Common myeloid progenitor, CD34-positive (primary cell): ENCODE results near the gene LDLR.
"Not testable (repeated sequence)": the region's sequence is repeated elsewhere in the genome, so short reads cannot be mapped to it uniquely, and the experiment has no call there.

Experiments used
- CTCF ChIA-PET: fragments of 350-600 bp; sonication (Branson Sonifier 250); formaldehyde crosslinking; loops from one replicate; lab custom pipeline; 2021; ENCODE audit warnings: antibody characterized with exemption; lab: Charles Lee
- POLR2A ChIA-PET: fragments of 350-600 bp; sonication (Branson Sonifier 250); formaldehyde crosslinking; loops from one replicate; lab custom pipeline; 2021; ENCODE audit warnings: antibody characterized with exemption; lab: Charles Lee
- DNase-seq, 3 donors: peaks; one replicate each; pipeline versions ENCODE4 v3.0.0 to v3.0.0-alpha.2; 2013
- H3K27ac ChIP-seq, 2 experiments: 1 replicate in 1 of 2; 2 replicates in 1 of 2; pipeline ENCODE4 v1.7.0; 2013; ENCODE audit warnings: inconsistent platforms in 2 of 2, low read length in 2 of 2, mild to moderate bottlenecking in 2 of 2, low read depth in 1 of 2, moderate library complexity in 1 of 2; ENCODE audit not compliant: severe bottlenecking in 2 of 2, insufficient read depth in 1 of 2, poor library complexity in 1 of 2
- H3K27me3 ChIP-seq, 5 experiments: replicated peaks in 2 of 5; 1 replicate in 3 of 5; 2 replicates in 2 of 5; pipeline versions ENCODE4 v1.6.1 to v1.7.0; 2013; ENCODE audit warnings: low read length in 4 of 5, mild to moderate bottlenecking in 2 of 5, moderate library complexity in 2 of 5, inconsistent platforms in 1 of 5; ENCODE audit not compliant: insufficient read depth in 5 of 5, control insufficient read depth in 4 of 5
- H3K36me3 ChIP-seq, 4 experiments: 1 replicate in 2 of 4; 2 replicates in 2 of 4; pipeline versions ENCODE4 v1.6.1 to v1.7.0; 2013; ENCODE audit warnings: low read length in 3 of 4, control low read depth in 1 of 4, mild to moderate bottlenecking in 1 of 4; ENCODE audit not compliant: control insufficient read depth in 4 of 4, insufficient read depth in 4 of 4
- H3K4me1 ChIP-seq, 4 experiments: 1 replicate in 3 of 4; 2 replicates in 1 of 4; pipeline versions ENCODE4 v1.6.1 to v1.7.1; 2013; ENCODE audit warnings: low read length in 3 of 4, mild to moderate bottlenecking in 3 of 4, control low read depth in 1 of 4, inconsistent platforms in 1 of 4, moderate library complexity in 1 of 4; ENCODE audit not compliant: control insufficient read depth in 4 of 4, insufficient read depth in 4 of 4; ENCODE audit errors: control extremely low read depth in 1 of 4
- H3K4me3 ChIP-seq, 7 experiments: 1 replicate in 4 of 7; 2 replicates in 3 of 7; pipeline versions ENCODE4 v1.5.1 to v1.7.0; 2013; ENCODE audit warnings: mild to moderate bottlenecking in 7 of 7, low read length in 6 of 7, moderate library complexity in 6 of 7, inconsistent platforms in 2 of 7, low read depth in 2 of 7, control low read depth in 1 of 7; ENCODE audit not compliant: insufficient read depth in 4 of 7, control insufficient read depth in 1 of 7; ENCODE audit errors: extremely low read depth in 1 of 7
- H3K9me3 ChIP-seq, 5 experiments: 1 replicate in 4 of 5; 2 replicates in 1 of 5; pipeline versions ENCODE4 v1.6.1 to v1.7.1; 2013; ENCODE audit warnings: low read length in 4 of 5, mild to moderate bottlenecking in 2 of 5, inconsistent platforms in 1 of 5, low read depth in 1 of 5, moderate library complexity in 1 of 5; ENCODE audit not compliant: control insufficient read depth in 4 of 5, insufficient read depth in 2 of 5; ENCODE audit errors: control extremely low read depth in 1 of 5
- WGBS: methylation state at CpG from one replicate; pipeline ENCODE4 v1.1.5; 2013; ENCODE audit not compliant: insufficient coverage; 5-methylcytosine and 5-hydroxymethylcytosine counted together

LDLR gene

DNA sequence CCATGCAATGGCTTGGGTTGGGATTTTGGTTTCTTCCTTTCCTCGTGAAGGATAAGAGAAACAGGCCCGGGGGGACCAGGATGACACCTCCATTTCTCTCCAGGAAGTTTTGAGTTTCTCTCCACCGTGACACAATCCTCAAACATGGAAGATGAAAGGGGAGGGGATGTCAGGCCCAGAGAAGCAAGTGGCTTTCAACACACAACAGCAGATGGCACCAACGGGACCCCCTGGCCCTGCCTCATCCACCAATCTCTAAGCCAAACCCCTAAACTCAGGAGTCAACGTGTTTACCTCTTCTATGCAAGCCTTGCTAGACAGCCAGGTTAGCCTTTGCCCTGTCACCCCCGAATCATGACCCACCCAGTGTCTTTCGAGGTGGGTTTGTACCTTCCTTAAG lies 42.2 kb downstream of the LDLR start:
- Histone ChIP-seq H3K4me3 (no peak overlapping the region), H3K9me3 (no peaks in the 10 kb centered on the region), H3K4me1 (peaks cover 0 to 4% (median under 1%) of the 10 kb centered on the region in 4 experiments), H3K27ac (no peak overlapping the region), H3K27me3 (no peaks in the 10 kb centered on the region), H3K36me3 (peaks cover 12 to 64% (median 54%) of the 10 kb centered on the region in 4 experiments)
- POLR2A ChIA-PET = no interaction called here
- WGBS = 89% methylated on average over 6 of the region's 7 CpGs
- DNase-seq = no peak
- CTCF ChIA-PET = interaction anchor here (1.4 to 3.4 kb wide), 3 partner anchors 35 to 96 kb away, joined by 3 to 19 read pairs (median 11); no protein-coding TSS in a partner anchor

DNA sequence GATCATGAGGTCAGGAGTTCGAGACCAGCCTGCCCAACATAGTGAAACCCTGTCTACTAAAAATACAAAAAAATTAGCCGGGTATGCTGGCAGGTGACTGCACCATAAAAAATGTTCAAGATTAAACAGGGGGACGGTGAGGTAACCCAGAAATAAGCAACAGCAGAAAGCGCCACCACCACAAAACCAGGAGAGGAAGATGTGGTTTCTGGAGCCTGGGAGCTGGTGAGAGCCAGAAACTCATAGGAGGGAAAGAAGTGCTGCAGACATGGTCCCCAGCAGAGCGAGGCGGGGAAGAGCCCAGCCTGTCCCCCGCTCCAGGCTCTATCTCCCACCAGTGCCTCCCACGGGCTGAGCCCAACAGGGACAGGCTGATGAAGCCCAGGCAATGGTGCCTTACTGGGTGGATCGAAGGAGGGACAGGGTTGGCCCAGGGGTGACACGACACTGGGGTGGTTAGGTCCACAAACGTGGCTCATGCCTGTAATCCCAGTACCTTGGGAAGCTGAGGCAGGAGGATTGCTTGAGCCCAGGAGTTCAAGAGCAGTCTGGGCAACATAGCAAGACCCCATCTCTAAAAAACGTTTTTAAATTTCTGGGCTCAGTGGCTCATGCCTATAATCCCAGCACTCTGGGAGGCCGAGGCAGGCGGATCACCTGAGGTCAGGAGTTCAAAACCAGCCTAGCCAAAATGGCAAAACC lies 47.3 kb downstream of the LDLR start:
- H3K27ac ChIP-seq = no peak overlapping the region
- ChIA-PET CTCF (interaction anchor here (6.0 kb wide), 1 partner anchor 10 kb away, joined by 34 read pairs; no protein-coding TSS in a partner anchor), POLR2A (no interaction called here)
- no peaks in the 10 kb centered on the region for H3K27me3 ChIP-seq
- DNase-seq = no peak
- peaks cover 3 to 20% (median 14%) of the 10 kb centered on the region in 4 experiments for H3K36me3 ChIP-seq
- H3K4me3 ChIP-seq = no peak overlapping the region
- H3K9me3 ChIP-seq = no peaks in the 10 kb centered on the region
- H3K4me1 ChIP-seq = peaks cover 0 to 28% (median 21%) of the 10 kb centered on the region in 4 experiments
- WGBS = 60% methylated on average over 7 of the region's 14 CpGs

DNA sequence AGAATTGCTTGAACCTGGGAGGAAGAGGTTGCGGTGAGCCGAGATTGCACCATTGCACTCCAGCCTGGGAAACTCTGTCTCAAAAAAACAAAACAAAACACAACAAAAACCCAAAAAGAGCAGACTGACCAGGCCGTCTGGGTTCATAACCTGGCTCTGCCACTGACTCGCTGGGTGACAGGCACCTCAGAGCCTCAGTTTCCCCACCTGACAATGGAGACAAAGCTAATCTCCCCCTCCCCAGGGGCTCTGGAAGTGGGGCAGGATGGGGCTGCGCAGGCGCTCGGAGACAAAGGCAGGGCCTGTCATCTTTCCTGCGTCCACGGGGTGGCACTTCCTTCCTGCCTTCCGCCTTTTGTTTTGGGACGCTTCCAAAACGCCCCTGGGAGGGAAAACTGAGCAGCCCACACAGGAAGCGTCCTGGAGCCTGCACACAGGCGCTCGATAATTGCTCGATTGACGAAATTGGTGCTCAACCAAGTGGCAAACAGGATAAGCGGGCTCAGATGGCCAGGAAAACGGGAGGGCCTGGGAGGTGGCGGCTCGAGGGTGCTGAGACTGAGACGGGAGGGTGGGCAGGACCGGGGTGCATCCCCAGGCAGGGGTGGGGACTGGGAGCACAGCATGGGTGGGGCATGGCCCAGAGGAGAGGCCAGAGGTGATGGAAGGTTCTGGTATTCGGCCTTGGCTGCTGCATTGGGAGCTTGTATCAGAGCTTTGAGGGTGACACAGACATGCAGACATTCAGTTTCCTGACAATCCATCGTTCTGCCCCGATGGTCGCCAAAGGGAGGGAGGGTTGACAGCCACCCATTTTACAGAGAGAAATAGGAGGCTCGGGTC lies 48.5 kb downstream of the LDLR start:
- Histone ChIP-seq H3K27ac (no peak overlapping the region), H3K36me3 (peaks cover 0 to 9% (median 4%) of the 10 kb centered on the region in 4 experiments), H3K9me3 (no peaks in the 10 kb centered on the region), H3K4me3 (peak overlapping the region in 4 of 7 experiments; percentile 37 to 51 (median 40)), H3K27me3 (no peaks in the 10 kb centered on the region), H3K4me1 (peaks cover 0 to 39% (median 32%) of the 10 kb centered on the region in 4 experiments)
- POLR2A ChIA-PET = no interaction called here
- CTCF ChIA-PET = interaction anchor here (0.6 to 6.0 kb wide), 7 partner anchors 8 to 61 kb away, joined by 3 to 34 read pairs (median 3); no protein-coding TSS in a partner anchor
- WGBS = 3% methylated on average over 18 of the region's 28 CpGs
- DNase-seq = peak; percentile 49 to 61 (median 56)

DNA sequence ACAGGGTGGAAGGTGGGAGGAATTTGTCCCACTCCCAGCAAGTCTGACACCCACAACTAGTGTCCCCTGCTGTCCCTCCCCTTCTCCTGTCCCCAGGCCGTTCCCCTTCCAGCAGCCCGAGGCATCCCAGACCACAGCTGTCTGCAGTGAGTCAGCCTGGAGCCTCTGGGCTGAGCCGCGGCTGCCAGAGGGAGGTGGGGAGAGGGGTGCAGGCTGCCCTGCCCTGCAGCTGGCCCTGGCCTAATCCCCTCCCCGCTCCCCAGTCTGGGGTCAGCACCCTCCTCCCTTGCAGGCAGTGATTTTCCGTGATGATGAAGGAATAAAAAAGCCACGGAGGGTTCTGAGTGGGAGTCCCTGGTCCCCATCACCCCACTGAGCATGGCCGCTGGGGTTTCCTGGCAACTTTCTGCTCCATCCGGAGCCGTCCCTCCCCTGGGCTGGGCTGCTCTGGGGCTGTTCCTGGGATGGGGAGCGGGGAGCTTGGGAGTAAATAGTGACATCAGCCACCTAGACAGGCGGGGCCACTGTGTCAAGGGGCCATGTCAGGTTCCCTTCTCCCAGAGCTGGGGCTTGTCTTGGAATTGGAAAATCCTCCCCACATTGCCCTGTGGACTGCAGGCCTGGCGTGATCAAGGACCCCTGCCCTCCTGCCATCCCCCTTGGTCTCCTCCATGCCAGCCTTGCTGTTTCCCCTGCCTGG lies 49.5 kb downstream of the LDLR start:
- 41% methylated on average over 10 of the region's 13 CpGs for WGBS
- Histone ChIP-seq H3K9me3 (no peaks in the 10 kb centered on the region), H3K36me3 (no peaks in the 10 kb centered on the region), H3K27me3 (no peaks in the 10 kb centered on the region), H3K4me1 (peaks cover 0 to 49% (median 42%) of the 10 kb centered on the region in 4 experiments), H3K27ac (no peak overlapping the region), H3K4me3 (peak overlapping the region in 1 of 7 experiments; percentile 19)
- ChIA-PET POLR2A (interaction anchor here (0.7 kb wide), 1 partner anchor 24 kb away, joined by 4 read pairs; no protein-coding TSS in a partner anchor), CTCF (interaction anchor here (0.6 to 6.0 kb wide), 8 partner anchors 8 to 60 kb away, joined by 3 to 34 read pairs (median 3); partner anchors contain the start of gene SPC24)
- DNase-seq = peak in 2 of 3 donors; percentile 58 to 68

DNA sequence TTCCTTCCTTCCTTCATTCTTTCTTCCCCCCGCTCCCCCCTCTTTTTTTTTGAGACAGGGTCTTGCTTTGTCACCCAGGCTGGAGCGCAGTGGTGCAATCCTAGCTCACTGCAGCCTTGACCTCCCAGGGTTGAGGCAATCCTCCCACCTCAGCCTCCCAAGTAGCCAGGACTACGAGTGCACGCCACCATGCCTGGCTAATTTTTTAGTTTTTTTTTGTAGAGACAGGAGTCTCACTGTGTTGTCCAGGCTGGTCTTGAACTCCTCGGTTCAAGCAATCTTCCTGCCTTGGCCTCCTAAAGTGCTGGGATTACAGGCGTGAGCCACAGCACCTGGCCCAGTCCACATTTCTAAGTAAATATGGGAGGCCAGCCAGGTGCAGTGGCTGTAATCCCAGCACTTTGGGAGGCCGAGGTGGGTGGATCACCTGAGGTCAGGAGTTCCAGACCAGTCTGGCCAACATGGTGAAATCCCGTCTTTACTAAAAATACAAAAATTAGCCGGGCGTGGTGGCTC lies 50.8 kb downstream of the LDLR start:
- H3K9me3 ChIP-seq, H3K27me3 ChIP-seq, POLR2A ChIA-PET, H3K36me3 ChIP-seq, H3K27ac ChIP-seq, DNase-seq, H3K4me3 ChIP-seq: not testable (repeated sequence)
- 98% methylated on average over 10 of the region's 10 CpGs for WGBS
- peaks cover 0 to 52% (median 44%) of the 10 kb centered on the region in 4 experiments for H3K4me1 ChIP-seq
- CTCF ChIA-PET = interaction anchor here (1.0 kb wide), 1 partner anchor 64 kb away, joined by 3 read pairs; no protein-coding TSS in a partner anchor

DNA sequence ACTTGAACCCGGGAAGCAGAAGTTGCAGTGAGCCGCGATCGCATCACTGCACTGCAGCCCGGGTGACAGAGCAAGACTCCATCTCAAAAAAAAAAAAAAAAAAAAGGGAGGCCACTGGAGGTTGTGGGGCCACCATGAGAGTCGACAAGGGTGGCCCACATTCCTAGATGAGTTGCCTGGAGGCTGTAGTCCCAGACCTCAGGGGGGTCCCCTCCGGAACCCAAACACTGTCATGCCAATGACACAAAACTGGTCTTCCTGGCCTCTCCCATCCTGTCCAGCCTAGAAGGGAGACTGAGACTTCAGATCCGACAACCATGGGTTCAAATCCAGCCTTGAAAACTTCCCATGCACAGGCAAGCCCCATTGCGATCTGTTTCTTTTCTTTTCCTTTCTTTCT lies 51.6 kb downstream of the LDLR start:
- H3K9me3 ChIP-seq = no peaks in the 10 kb centered on the region
- no peaks in the 10 kb centered on the region for H3K27me3 ChIP-seq
- DNase-seq = no peak
- no peak overlapping the region for H3K27ac ChIP-seq
- WGBS = 87% methylated on average over 3 of the region's 9 CpGs
- H3K36me3 ChIP-seq = peaks cover 0 to 10% (median 3%) of the 10 kb centered on the region in 4 experiments
- CTCF ChIA-PET = interaction anchor here (1.0 kb wide), 1 partner anchor 63 kb away, joined by 3 read pairs; no protein-coding TSS in a partner anchor
- H3K4me3 ChIP-seq = no peak overlapping the region
- POLR2A ChIA-PET = no interaction called here
- H3K4me1 ChIP-seq = peaks cover 0 to 52% (median 44%) of the 10 kb centered on the region in 4 experiments
